Measurements from ENCODE around the gene SMIM33.
"Not testable (repeated sequence)": the region's sequence is repeated elsewhere in the genome, so short reads cannot be mapped to it uniquely, and the experiment has no call there.

The SMIM33 gene

DNA sequence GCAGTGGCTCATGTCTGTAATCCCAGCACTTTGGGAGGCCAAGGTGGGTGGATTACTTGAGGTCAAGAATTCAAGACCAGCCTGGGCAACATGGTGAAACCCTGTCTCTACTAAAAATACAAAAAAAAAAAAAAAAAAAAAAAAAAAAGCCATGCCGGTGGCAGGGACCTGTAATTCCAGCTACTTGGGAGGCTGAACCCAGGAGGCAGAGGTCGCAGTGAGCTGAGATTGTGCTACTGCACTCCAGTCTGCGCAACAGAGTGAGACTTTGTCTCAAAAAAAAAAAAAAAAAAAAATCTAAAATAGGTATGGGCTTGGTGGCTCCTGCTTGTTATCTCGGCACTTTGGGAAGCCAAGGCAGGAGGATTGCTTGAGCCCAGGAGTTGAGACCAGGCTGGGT is 8.9 kb downstream of the SMIM33 start:
- FAIRE-seq; DNase-seq (ENCODE audit: extremely low spot score, insufficient read length, low read depth): not testable (repeated sequence)

GRCh38 chr5:139481122-139481533 is 10.3 kb downstream of the SMIM33 start:
- DNase-seq (ENCODE audit: extremely low spot score, insufficient read length, low read depth): no peak
- no peak for FAIRE-seq

DNA sequence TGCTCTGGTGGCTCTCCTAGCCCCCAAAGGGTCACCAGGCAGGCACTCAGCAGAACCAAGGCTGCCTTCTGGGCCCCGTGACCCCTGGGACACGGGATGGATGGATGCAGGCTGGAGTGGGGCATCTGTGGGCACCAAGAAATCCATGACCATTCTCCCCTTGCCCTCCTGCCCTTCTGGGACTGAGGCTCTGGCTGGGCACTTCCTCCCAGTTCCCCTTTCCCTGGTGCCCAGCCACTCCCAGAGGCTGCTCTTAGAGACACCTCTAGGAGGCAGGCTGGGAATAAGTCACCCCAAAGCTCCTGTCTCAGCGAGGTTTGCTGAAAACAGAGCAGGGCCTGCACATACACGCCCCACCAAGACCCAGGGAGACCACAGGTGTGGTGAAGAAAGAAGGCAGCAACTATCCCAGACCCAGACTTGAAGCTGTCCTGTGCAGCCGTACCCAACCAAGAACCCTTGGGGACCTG is 10.8 kb downstream of the SMIM33 start:
- DNase-seq (ENCODE audit: extremely low spot score, insufficient read length, low read depth) (no peak), FAIRE-seq (no peak)

DNA sequence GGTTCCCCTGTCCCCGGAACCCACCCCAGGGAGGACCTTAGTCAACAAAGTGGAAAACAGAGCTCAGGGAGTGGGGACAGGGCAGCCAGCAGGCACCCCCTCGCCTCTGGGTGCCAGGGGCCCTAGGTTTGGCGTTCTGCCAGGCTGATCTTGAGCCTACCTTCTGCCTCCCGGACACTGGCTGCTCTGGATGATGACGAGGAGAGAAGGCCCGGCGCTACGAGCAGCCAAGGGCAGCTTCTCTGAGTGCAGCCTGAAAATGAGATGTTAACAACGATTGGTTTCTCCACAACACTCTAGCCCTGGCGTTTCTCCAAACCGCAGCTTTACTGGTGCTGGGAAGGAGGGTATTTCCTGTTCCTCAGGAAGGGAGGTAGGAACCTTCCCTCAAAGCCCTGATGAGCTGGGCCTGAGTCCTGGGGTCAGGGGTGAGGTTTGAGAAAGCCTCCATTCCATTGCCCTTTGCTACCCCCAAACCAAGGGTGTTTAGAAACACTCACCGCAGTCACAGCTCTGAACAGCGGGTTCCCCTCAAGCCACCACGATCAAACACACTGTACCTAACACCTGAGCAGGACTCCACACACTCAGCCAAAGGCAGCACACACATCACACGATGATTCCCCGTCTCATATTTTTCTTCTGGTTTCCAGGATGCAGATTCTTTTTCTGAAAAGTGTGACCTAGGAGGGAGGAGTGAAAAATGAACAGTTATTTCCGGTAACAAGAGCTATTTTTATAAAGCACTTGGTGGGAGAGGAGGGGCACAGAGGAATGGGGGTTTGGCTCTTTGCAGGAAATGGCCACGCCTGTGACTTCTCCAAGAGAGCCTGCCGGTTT is 11.5 kb downstream of the SMIM33 start, which contains the start of gene STING1:
STING1 (minus strand) TSS at position 709 of the 840 bp plus-strand sequence. CDS start 1,054 bp downstream, outside the sequence.
- peak; percentile 75 for FAIRE-seq
- no peak for DNase-seq (ENCODE audit: extremely low spot score, insufficient read length, low read depth)

DNA sequence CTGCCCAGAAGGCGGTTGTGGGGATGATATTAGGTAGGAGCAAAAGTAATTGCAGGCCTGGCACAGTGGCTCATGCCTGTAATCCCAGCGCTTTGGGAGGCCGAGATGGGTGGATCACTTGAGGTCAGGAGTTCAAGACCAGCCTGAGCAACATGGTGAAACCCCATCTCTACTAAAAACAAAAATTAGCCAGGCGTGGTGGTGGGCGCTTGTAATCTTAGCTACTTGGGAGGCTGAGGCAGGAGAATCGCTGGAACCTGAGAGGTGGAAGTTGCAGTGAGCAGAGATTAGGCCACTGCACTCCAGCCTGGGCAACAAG is 12.0 kb downstream of the SMIM33 start:
- not testable (repeated sequence) for FAIRE-seq; DNase-seq (ENCODE audit: extremely low spot score, insufficient read length, low read depth)

DNA sequence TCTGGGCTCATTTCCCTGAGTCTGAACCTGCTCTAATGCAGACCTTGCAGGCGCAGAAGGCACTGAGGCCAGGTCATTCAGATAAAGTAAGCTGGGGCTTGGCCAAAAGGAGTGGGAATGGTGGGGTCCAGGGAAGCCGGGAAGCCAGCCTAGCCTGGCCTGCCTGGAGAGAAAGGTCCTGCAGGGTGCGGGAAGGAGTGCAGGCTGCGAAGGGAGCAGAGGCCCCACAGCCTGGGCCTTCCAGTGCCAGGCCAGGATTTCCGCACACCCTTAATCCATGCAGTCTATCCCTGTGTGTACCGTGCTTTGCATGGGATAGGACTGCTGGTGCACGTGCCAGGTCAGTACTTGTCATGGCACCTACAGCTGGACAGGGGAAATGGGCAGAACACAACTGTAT is 15.4 kb downstream of the SMIM33 start:
- FAIRE-seq (no peak), DNase-seq (ENCODE audit: extremely low spot score, insufficient read length, low read depth) (no peak)

DNA sequence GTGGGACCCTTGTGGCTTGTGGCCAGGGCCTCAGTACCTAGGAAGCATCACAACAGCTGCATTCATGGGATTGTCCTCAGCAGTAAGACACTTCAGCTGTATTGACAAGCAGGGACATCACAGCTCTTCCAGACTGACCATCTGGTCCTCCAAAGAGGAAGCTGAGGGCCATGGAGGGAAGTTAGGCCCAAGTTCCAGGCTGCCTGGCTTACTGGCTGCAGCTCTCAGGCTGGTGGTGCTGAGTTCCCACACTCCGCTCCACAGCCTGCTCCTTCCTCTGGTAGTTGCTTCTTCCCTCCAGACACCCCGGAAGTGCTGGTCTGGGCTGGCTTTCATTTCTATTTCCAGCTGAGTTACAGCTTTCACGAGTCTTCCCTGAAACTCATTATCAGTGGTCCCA is 17.5 kb downstream of the SMIM33 start:
- FAIRE-seq: no peak
- no peak for DNase-seq (ENCODE audit: extremely low spot score, insufficient read length, low read depth)

DNA sequence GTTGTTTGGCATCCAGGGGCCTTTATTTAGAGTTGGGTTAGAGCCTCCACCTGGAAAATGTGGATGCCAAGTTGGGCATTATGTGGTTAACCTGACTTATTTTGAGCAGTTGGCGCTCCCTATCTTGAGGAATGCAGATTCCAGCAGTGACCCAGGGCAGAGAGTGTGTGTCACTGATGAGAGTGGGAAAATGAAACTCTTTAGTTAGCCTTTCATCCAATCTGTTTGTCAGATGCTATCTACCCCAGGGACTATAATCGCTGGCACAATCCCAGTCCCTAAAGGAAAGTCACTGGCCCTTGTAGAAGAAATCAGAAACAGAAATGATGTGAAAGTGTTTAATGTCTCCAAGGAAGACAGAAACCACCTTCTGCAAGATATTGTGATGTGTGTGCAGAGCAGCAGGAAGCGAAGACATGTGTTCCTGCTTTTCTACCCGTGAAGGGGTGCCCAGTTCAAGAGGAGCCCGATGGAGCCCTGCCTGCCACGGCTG is 21.9 kb downstream of the SMIM33 start:
- DNase-seq (ENCODE audit: extremely low spot score, insufficient read length, low read depth) (no peak), FAIRE-seq (no peak)

DNA sequence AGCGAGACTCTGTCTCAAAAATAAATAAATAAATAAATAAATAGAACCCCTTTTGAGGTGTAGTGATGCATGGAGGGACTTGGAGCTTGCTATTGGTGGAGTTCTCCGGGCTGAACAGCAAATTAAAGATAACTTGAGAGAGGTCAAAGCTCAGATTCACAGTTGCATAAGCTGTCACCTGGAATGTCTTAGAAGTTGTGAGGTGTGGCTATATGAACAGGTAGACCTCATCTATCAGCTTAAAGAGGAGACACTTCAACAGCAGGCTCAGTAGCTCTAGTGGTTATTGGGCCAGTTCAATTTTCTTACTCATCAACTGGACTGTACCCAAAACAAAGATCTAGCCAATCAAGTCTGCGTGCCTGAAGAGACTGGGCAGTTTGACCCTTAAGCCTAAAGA is 23.5 kb downstream of the SMIM33 start:
- FAIRE-seq: no peak
- no peak for DNase-seq (ENCODE audit: extremely low spot score, insufficient read length, low read depth)

- no peak for DNase-seq (ENCODE audit: extremely low spot score, insufficient read length, low read depth)
Observed at GRCh38 chr5:139494832-139495231, 24.0 kb downstream of the SMIM33 start.

DNA sequence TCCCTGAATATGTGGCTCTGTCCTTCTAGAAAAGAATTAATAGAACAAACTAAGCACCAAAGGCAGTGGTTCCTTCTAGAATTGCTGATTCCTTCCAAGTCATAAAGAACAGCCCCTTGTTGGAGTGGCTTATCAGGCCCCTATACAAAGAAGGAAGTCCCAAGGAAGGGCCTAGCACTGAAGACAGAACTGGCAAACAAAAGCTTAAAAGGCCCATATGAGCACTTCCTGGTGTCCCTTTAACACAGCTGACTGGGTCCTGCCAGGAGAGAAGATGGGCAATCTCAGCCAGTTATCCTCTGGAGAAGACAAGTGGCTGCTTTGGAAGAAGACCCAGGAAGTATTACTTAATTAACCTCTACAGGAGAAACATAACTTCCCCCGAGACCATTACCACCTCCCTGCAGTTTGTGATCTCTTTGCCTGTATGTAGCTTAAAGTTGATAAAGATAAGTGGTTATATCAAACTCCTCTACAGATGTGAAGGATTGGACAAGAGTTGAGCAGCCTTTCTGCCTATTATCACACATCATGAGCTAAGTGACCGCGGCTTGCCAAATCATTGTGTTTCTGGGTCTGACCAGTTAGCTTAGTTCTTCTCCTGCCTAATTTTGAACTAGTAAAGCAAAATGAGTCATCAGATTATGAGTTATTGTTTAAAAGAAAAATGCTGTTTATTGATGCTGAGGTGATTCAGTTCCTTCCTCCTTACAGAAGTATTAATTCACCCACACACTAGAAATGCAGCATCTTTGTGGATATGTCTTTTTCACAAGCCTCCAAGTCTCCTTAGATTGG is 25.0 kb downstream of the SMIM33 start:
- FAIRE-seq: no peak
- no peak for DNase-seq (ENCODE audit: extremely low spot score, insufficient read length, low read depth)

More at GRCh38 chr5:139494832-139495231, 24.0 kb downstream of the SMIM33 start:
- no peak for FAIRE-seq

- DNase-seq (ENCODE audit: extremely low spot score, insufficient read length, low read depth) (no peak), FAIRE-seq (no peak)
Observed at GRCh38 chr5:139501381-139501780, 30.6 kb downstream of the SMIM33 start.

GRCh38 chr5:139503036-139503817 is 32.4 kb downstream of the SMIM33 start:
- DNase-seq (ENCODE audit: extremely low spot score, insufficient read length, low read depth); FAIRE-seq: not testable (repeated sequence)

DNA sequence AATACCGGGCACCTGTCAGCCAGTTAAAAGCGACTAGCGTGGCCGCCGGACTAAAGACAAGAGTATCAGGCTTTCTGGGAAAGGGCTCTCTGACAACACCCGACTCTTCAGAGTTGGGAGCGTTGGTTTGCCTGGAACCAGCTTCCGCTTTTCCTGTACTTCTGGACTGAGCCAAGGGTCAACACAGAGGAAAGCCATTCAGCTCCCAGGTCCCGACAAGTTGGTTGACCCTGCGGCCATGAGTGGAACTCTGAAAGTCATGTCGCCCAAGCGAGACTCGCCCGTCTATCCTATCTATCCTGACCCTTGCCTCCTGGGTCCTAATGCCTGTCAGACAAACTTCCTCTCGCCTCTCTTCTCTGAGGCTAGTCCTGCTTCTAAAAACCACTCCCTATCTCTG is 33.1 kb downstream of the SMIM33 start:
- not testable (repeated sequence) for FAIRE-seq; DNase-seq (ENCODE audit: extremely low spot score, insufficient read length, low read depth)

DNA sequence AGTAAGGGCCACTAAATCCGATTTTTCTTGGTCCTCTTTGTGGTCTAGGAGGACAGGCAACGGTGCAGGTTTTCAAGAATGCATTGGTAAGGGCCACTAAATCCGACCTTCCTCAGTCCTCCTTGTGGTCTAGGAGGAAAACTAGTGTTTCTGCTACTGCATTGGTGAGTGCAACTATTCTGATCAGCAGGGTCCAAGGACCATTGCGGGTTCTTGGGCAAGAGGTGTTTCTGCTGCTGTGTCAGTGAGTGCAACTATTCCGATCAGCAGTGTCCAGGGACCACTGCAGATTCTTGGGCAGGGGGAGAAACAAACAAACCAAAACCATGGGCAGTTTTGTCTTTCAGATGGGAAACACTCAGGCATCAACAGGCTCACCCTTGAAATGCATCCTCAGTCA is 33.9 kb downstream of the SMIM33 start:
- DNase-seq (ENCODE audit: extremely low spot score, insufficient read length, low read depth); FAIRE-seq: not testable (repeated sequence)

DNA sequence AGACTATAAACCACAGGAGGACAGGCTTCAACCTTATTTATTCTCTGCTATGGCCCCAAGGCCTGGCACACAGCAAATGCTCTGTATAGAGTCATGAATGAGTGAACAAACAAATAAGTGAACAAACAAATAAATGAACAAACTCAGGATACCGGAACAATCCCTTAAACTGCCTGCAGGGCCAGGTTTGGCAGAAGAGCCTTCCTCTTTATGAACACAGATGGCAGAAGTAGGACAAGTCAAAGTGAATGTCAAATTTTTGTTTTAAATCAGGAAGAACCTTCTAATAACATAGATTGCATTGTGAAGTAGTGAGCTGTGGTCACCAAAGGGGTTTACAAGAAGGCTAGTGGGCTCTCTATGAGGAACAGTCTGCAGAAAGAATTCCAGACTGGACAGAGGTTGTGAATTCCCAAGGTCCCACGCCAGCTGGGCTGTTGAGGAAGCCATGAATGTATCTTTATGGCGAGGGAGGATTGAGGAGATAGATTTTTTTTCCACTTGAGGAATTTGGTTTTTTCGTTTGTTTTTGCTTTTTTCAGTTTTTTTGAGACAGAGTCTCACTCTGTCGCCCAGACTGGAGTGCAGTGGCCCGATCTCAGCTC is 42.1 kb downstream of the SMIM33 start:
- DNase-seq (ENCODE audit: extremely low spot score, insufficient read length, low read depth) (no peak), FAIRE-seq (no peak)

DNA sequence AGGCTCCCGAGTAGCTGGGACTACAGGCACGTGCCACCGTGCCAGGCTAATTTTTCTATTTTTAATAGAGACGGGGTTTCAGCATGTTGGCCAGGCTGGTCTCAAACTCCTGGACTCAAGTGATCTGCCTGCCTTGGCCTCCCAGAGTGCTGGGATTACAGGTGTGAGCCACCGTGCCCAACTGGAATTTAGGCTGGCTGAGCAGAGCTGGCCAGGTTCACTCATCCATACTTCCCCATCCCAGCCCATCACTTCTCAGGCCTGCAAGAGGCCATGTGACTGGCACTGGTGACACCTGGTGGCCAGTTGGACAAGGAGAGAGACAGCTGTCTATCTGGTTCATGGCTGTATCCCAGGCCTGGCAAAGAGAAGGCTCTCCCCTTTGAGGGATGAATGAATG is 42.6 kb downstream of the SMIM33 start:
- DNase-seq (ENCODE audit: extremely low spot score, insufficient read length, low read depth): not testable (repeated sequence)
- FAIRE-seq: peak; percentile 73

DNA sequence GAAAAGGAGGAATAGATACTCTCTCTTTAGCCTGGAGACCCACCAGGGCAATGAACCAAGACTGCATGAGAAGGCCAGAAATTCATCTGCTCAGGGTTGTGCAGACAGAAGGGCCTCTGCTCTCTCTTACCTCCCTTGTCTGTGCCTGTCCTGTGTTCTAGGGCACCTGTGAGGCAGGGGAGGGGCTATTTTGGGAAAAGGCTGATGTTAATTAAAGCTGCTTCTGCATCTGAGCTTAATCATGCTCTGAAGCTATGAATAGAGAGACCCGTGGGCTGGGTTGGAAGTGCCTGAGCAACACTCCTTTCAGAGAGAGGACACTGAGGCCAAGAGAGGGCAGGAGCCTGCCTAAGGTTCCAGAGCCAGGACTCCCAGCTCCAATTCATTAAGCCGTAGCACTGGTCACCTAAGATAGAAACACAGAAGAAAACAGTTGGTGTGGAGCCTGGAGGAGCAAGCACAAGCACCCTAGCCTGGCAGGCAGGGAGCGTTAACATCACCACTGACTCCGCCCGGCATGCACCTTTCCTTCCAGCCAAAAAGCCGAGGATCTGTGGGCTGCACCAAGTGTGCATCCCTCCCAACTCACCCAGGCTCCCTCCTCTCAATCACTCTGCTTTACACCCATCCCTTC is 43.2 kb downstream of the SMIM33 start:
- DNase-seq (ENCODE audit: extremely low spot score, insufficient read length, low read depth): no peak
- FAIRE-seq: no peak

GRCh38 chr5:139514486-139514856 is 43.7 kb downstream of the SMIM33 start:
- FAIRE-seq (no peak), DNase-seq (ENCODE audit: extremely low spot score, insufficient read length, low read depth) (no peak)

Data from GM18507 (cell line).